ENCODE results near the gene KANSL1. TPM values are rescaled to one million over a fixed set of nuclear protein-coding genes. Genes with fewer than 3 reads are reported as not detected.

Gene KANSL1
- total RNA-seq, 2 donors from 2014 or later, result 60.0 to 72.3 TPM

- no peak overlapping the region for H3K9ac ChIP-seq (ENCODE audit: low read depth in 2 of 2, low read length in 2 of 2)
- no peak overlapping the region for H3K4me3 ChIP-seq
- H3K4me1 ChIP-seq, result no peaks in the 10 kb centered on the region
- intact Hi-C loops (cut with DNase I), result no loop called here
- no peaks in the 10 kb centered on the region for H3K27me3 ChIP-seq
- DNase-seq, result no peak
- no peak overlapping the region for H3K27ac ChIP-seq
- peaks cover 32% of the 10 kb centered on the region for H3K36me3 ChIP-seq
- TF ChIP-seq CTCF (IDR thresholded peaks at IDR 0.05), result no peak
- no peaks in the 10 kb centered on the region for H3K9me3 ChIP-seq
Observed at GRCh38 chr17:46032909-46033308, 160.3 kb downstream of the KANSL1 start.

- Histone ChIP-seq H3K9ac (ENCODE audit: low read depth in 2 of 2, low read length in 2 of 2) (no peak overlapping the region), H3K36me3 (peaks cover 22% of the 10 kb centered on the region), H3K4me1 (no peaks in the 10 kb centered on the region), H3K27me3 (no peaks in the 10 kb centered on the region), H3K27ac (no peak overlapping the region), H3K9me3 (no peaks in the 10 kb centered on the region), H3K4me3 (no peak overlapping the region)
- no peak for DNase-seq
- no peak for TF ChIP-seq CTCF (IDR thresholded peaks at IDR 0.05)
- intact Hi-C loops (cut with DNase I), result no loop called here
Observed at GRCh38 chr17:46031920-46032319, 161.3 kb downstream of the KANSL1 start.

GRCh38 chr17:46031440-46031839, 161.8 kb downstream of the KANSL1 start:
- Histone ChIP-seq H3K9me3 (no peaks in the 10 kb centered on the region), H3K27me3 (no peaks in the 10 kb centered on the region), H3K27ac (no peak overlapping the region), H3K4me1 (no peaks in the 10 kb centered on the region), H3K9ac (ENCODE audit: low read depth in 2 of 2, low read length in 2 of 2) (no peak overlapping the region), H3K4me3 (no peak overlapping the region), H3K36me3 (peaks cover 18% of the 10 kb centered on the region)
- intact Hi-C loops (cut with DNase I), result no loop called here
- no peak for DNase-seq
- no peak for TF ChIP-seq CTCF (IDR thresholded peaks at IDR 0.05)

GRCh38 chr17:46030752-46031151, 162.5 kb downstream of the KANSL1 start:
- no peaks in the 10 kb centered on the region for H3K4me1 ChIP-seq
- no peak for DNase-seq
- no peak overlapping the region for H3K9ac ChIP-seq (ENCODE audit: low read depth in 2 of 2, low read length in 2 of 2)
- no peak overlapping the region for H3K4me3 ChIP-seq
- no peaks in the 10 kb centered on the region for H3K9me3 ChIP-seq
- TF ChIP-seq CTCF (IDR thresholded peaks at IDR 0.05), result no peak
- intact Hi-C loops (cut with DNase I), result no loop called here
- no peak overlapping the region for H3K27ac ChIP-seq
- peaks cover 18% of the 10 kb centered on the region for H3K36me3 ChIP-seq
- H3K27me3 ChIP-seq, result no peaks in the 10 kb centered on the region

GRCh38 chr17:46029627-46030026, 163.6 kb downstream of the KANSL1 start:
- Histone ChIP-seq H3K9me3 (no peaks in the 10 kb centered on the region), H3K9ac (ENCODE audit: low read depth in 2 of 2, low read length in 2 of 2) (no peak overlapping the region), H3K27me3 (no peaks in the 10 kb centered on the region), H3K4me1 (no peaks in the 10 kb centered on the region), H3K4me3 (no peak overlapping the region), H3K36me3 (peaks cover 18% of the 10 kb centered on the region), H3K27ac (no peak overlapping the region)
- intact Hi-C loops (cut with DNase I), result no loop called here
- no peak for TF ChIP-seq CTCF (IDR thresholded peaks at IDR 0.05)
- no peak for DNase-seq
